Liver (tissue), 3 donors: ENCODE results near the gene CAMP.

Experiments
- CTCF ChIP-seq: fragments of 150-350 bp; IDR thresholded peaks from 2 replicates; pipeline ENCODE4 v1.5.1; 2017; ENCODE audit warnings: improper control_type of control experiment, low read depth, low read length; ENCODE audit not compliant: missing input control
- GABPA ChIP-seq, 2 donors: IDR thresholded peaks in 1 of 2; conservative IDR thresholded peaks in 1 of 2; 2 replicates each; pipeline ENCODE4 v1.6.1; 2016; ENCODE audit warnings: antibody characterized with exemption in 2 of 2, mild to moderate bottlenecking in 1 of 2, moderate library complexity in 1 of 2
- MAX ChIP-seq: IDR thresholded peaks from 2 replicates; pipeline ENCODE4 v1.6.1; 2016; ENCODE audit warnings: antibody characterized with exemption
- RAD21 ChIP-seq, 2 donors: IDR thresholded peaks; 2 replicates each; pipeline ENCODE4 v1.6.1; 2016; ENCODE audit warnings: antibody characterized with exemption in 2 of 2, mild to moderate bottlenecking in 2 of 2
- SP1 ChIP-seq: IDR thresholded peaks from 2 replicates; pipeline ENCODE4 v1.6.1; 2018; ENCODE audit warnings: antibody characterized with exemption, mild to moderate bottlenecking
- TF ChIP-seq, protein P1 (sequence below): IDR thresholded peaks from 2 replicates; pipeline ENCODE4 v1.6.1; 2016; ENCODE audit warnings: antibody characterized with exemption, mild to moderate bottlenecking
- donor health status: healthy.
- donor health status: healthy.

DNA sequence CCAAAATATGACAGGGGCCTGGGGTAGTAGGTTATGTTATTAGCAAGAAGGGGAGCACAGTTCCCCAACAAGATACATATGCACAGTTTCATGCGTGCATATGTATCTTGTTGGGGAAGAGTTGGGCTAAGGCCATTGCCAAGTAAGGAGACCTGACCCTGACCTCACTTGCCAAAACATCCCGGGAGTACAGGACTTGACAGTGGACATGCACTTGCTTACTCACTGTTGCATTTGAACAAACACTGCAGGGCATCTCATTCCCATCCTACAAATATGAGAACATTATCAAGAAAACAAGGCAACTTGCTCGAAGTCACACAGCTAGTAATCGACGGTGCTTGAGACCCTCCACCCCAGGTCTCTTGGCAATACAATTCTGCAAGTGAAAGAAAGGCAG lies 4.8 kb upstream of the CAMP start:
- TF ChIP-seq RAD21 (IDR thresholded peaks at IDR 0.05) (no peak), CTCF (no peak), MAX (no peak), SP1 (no peak), GABPA (IDR thresholded peaks at IDR 0.05 in 1 of 2, conservative IDR thresholded peaks at IDR 0.05 in 1 of 2) (no peak)
- TF ChIP-seq, protein P1, sequence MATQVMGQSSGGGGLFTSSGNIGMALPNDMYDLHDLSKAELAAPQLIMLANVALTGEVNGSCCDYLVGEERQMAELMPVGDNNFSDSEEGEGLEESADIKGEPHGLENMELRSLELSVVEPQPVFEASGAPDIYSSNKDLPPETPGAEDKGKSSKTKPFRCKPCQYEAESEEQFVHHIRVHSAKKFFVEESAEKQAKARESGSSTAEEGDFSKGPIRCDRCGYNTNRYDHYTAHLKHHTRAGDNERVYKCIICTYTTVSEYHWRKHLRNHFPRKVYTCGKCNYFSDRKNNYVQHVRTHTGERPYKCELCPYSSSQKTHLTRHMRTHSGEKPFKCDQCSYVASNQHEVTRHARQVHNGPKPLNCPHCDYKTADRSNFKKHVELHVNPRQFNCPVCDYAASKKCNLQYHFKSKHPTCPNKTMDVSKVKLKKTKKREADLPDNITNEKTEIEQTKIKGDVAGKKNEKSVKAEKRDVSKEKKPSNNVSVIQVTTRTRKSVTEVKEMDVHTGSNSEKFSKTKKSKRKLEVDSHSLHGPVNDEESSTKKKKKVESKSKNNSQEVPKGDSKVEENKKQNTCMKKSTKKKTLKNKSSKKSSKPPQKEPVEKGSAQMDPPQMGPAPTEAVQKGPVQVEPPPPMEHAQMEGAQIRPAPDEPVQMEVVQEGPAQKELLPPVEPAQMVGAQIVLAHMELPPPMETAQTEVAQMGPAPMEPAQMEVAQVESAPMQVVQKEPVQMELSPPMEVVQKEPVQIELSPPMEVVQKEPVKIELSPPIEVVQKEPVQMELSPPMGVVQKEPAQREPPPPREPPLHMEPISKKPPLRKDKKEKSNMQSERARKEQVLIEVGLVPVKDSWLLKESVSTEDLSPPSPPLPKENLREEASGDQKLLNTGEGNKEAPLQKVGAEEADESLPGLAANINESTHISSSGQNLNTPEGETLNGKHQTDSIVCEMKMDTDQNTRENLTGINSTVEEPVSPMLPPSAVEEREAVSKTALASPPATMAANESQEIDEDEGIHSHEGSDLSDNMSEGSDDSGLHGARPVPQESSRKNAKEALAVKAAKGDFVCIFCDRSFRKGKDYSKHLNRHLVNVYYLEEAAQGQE: no peak
